Mesangial cell (primary cell): Measurements from ENCODE around the gene SERPINA12. TPM values are rescaled to one million over a fixed set of nuclear protein-coding genes. Genes with fewer than 3 reads are reported as not detected.

Source experiments
- total RNA-seq: library from RNA; depleted of rRNA; stranded (reverse); fragments of >200 nt; gene quantifications from 2 replicates; pipeline ENCODE4 v1.2.3, GENCODE V29; 2015

SERPINA12 gene
- total RNA-seq: not detected in 2 replicates

DNA sequence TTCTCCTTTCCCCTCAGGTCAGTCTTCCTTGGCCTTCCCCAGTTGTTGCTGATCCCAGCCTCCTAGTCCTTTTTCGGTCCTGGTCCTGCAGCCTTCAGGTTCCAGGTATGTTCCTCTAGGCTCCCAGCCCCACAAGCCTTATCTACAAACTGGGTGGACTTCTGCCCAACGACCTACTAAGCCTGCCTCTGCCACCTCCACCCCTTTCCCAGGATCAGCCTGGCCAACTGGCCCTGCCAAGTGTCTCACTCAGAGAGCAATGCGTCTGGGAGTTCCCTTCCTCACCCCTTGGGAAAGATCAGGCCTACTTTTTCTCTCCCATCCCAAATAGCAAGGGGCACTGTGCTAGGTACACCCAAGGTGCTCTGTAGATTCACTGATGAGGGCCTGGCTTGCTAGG, at the start of gene SERPINA12:
TSS of gene SERPINA12 (minus strand) at position 114 of the 400 bp plus-strand sequence. CDS start 11,072 bp downstream, outside the sequence.

GRCh38 chr14:94476023-94476422, 33.2 kb downstream of the SERPINA12 start, which contains the start of gene SERPINA9:
Gene SERPINA9 (minus strand): TSS chr14:94476197. CDS start chr14:94469840, 6,357 bp downstream.

Other genes starting within 250 kb of the SERPINA12 start
- gene SERPINA10, start 216.2 kb downstream of the SERPINA12 start, total RNA-seq: not detected in 2 replicates
- 0.16 TPM in 1 of 2 replicates, not detected in the other for gene SERPINA6, start 186.1 kb downstream of the SERPINA12 start, total RNA-seq
- not detected in 2 replicates for gene SERPINA2, start 142.8 kb downstream of the SERPINA12 start, total RNA-seq
- gene SERPINA1, start 120.9 kb downstream of the SERPINA12 start, total RNA-seq: 5.1 and 10.3 TPM in 2 replicates
- gene SERPINA11, start 56.7 kb downstream of the SERPINA12 start, total RNA-seq: not detected in 2 replicates
- not detected in 2 replicates for gene SERPINA9, start 33.3 kb downstream of the SERPINA12 start, total RNA-seq
- gene SERPINA4, start 52.0 kb upstream of the SERPINA12 start, total RNA-seq: not detected in 2 replicates
- gene SERPINA5, start 72.0 kb upstream of the SERPINA12 start, total RNA-seq: 0.33 and 0.63 TPM in 2 replicates
- gene SERPINA3, start 102.9 kb upstream of the SERPINA12 start, total RNA-seq: 0.16 and 1.6 TPM in 2 replicates